Subcutaneous adipose tissue (tissue), 4 donors: Measurements from ENCODE around the gene ZNF536. TPM values are rescaled to one million over a fixed set of nuclear protein-coding genes. Genes with fewer than 3 reads are reported as not detected.

Experiments used
- CTCF ChIP-seq: fragments of 450-650 bp; IDR thresholded peaks from one replicate; pipeline ENCODE4 v1.5.1; 2016; ENCODE audit warnings: low read depth, mild to moderate bottlenecking, control low read depth, antibody characterized with exemption, moderate library complexity
- total RNA-seq, 4 donors: library from RNA; depleted of rRNA; stranded (reverse); fragments of >200 nt; gene quantifications; one replicate each; pipeline ENCODE4 v1.1.0, GENCODE V29; 2016

ZNF536 gene
- total RNA-seq, 4 donors from 2014 or later = under 0.01 to 0.17 TPM; not detected in 2

GRCh38 chr19:30482956-30483355 lies 110.8 kb downstream of the ZNF536 start:
- TF ChIP-seq CTCF = no peak

- TF ChIP-seq CTCF = no peak
Measured at GRCh38 chr19:30487178-30487577, 115.0 kb downstream of the ZNF536 start.

GRCh38 chr19:30488191-30488590 lies 116.0 kb downstream of the ZNF536 start:
- TF ChIP-seq CTCF = no peak

GRCh38 chr19:30490760-30491159 lies 118.6 kb downstream of the ZNF536 start:
- no peak for TF ChIP-seq CTCF

- no peak for TF ChIP-seq CTCF
Measured at GRCh38 chr19:30492586-30493270, 120.5 kb downstream of the ZNF536 start.

- no peak for TF ChIP-seq CTCF
Measured at GRCh38 chr19:30497034-30497433, 124.8 kb downstream of the ZNF536 start.

GRCh38 chr19:30498707-30499106 lies 126.5 kb downstream of the ZNF536 start:
- no peak for TF ChIP-seq CTCF
